Common myeloid progenitor, CD34-positive (primary cell): ENCODE measurements around the gene SLC15A2.

Experiments
- CTCF ChIA-PET: fragments of 350-600 bp; sonication (Branson Sonifier 250); formaldehyde crosslinking; loops from one replicate; lab custom pipeline; 2021; ENCODE audit warnings: antibody characterized with exemption; lab: Charles Lee
- POLR2A ChIA-PET: fragments of 350-600 bp; sonication (Branson Sonifier 250); formaldehyde crosslinking; loops from one replicate; lab custom pipeline; 2021; ENCODE audit warnings: antibody characterized with exemption; lab: Charles Lee
- DNase-seq, 3 donors: peaks; one replicate each; pipeline versions ENCODE4 v3.0.0 to v3.0.0-alpha.2; 2013
- H3K27ac ChIP-seq, 2 experiments: 1 replicate in 1 of 2; 2 replicates in 1 of 2; pipeline ENCODE4 v1.7.0; 2013; ENCODE audit warnings: inconsistent platforms in 2 of 2, low read length in 2 of 2, mild to moderate bottlenecking in 2 of 2, low read depth in 1 of 2, moderate library complexity in 1 of 2; ENCODE audit not compliant: severe bottlenecking in 2 of 2, insufficient read depth in 1 of 2, poor library complexity in 1 of 2
- H3K27me3 ChIP-seq, 5 experiments: replicated peaks in 2 of 5; 1 replicate in 3 of 5; 2 replicates in 2 of 5; pipeline versions ENCODE4 v1.6.1 to v1.7.0; 2013; ENCODE audit warnings: low read length in 4 of 5, mild to moderate bottlenecking in 2 of 5, moderate library complexity in 2 of 5, inconsistent platforms in 1 of 5; ENCODE audit not compliant: insufficient read depth in 5 of 5, control insufficient read depth in 4 of 5
- H3K36me3 ChIP-seq, 4 experiments: 1 replicate in 2 of 4; 2 replicates in 2 of 4; pipeline versions ENCODE4 v1.6.1 to v1.7.0; 2013; ENCODE audit warnings: low read length in 3 of 4, control low read depth in 1 of 4, mild to moderate bottlenecking in 1 of 4; ENCODE audit not compliant: control insufficient read depth in 4 of 4, insufficient read depth in 4 of 4
- H3K4me1 ChIP-seq, 4 experiments: 1 replicate in 3 of 4; 2 replicates in 1 of 4; pipeline versions ENCODE4 v1.6.1 to v1.7.1; 2013; ENCODE audit warnings: low read length in 3 of 4, mild to moderate bottlenecking in 3 of 4, control low read depth in 1 of 4, inconsistent platforms in 1 of 4, moderate library complexity in 1 of 4; ENCODE audit not compliant: control insufficient read depth in 4 of 4, insufficient read depth in 4 of 4; ENCODE audit errors: control extremely low read depth in 1 of 4
- H3K4me3 ChIP-seq, 7 experiments: 1 replicate in 4 of 7; 2 replicates in 3 of 7; pipeline versions ENCODE4 v1.5.1 to v1.7.0; 2013; ENCODE audit warnings: mild to moderate bottlenecking in 7 of 7, low read length in 6 of 7, moderate library complexity in 6 of 7, inconsistent platforms in 2 of 7, low read depth in 2 of 7, control low read depth in 1 of 7; ENCODE audit not compliant: insufficient read depth in 4 of 7, control insufficient read depth in 1 of 7; ENCODE audit errors: extremely low read depth in 1 of 7
- H3K9me3 ChIP-seq, 5 experiments: 1 replicate in 4 of 5; 2 replicates in 1 of 5; pipeline versions ENCODE4 v1.6.1 to v1.7.1; 2013; ENCODE audit warnings: low read length in 4 of 5, mild to moderate bottlenecking in 2 of 5, inconsistent platforms in 1 of 5, low read depth in 1 of 5, moderate library complexity in 1 of 5; ENCODE audit not compliant: control insufficient read depth in 4 of 5, insufficient read depth in 2 of 5; ENCODE audit errors: control extremely low read depth in 1 of 5
- whole genome bisulfite sequencing: methylation state at CpG from one replicate; pipeline ENCODE4 v1.1.5; 2013; ENCODE audit not compliant: insufficient coverage; 5-methylcytosine and 5-hydroxymethylcytosine counted together

Gene SLC15A2

GRCh38 chr3:121979246-121979645, 85.0 kb downstream of the SLC15A2 start:
- H3K27me3 ChIP-seq: no peaks in the 10 kb centered on the region
- WGBS: 100% methylated on average over 1 of the region's 2 CpGs
- peaks cover 0 to 3% (median 0%) of the 10 kb centered on the region in 4 experiments for H3K4me1 ChIP-seq
- H3K27ac ChIP-seq: no peak overlapping the region
- H3K4me3 ChIP-seq: no peak overlapping the region
- CTCF ChIA-PET: interaction anchor here (0.7 to 2.2 kb wide), 2 partner anchors 10 to 13 kb away, joined by 3 to 5 read pairs; no protein-coding TSS in a partner anchor
- DNase-seq: no peak
- H3K9me3 ChIP-seq: peaks cover 4 to 19% (median 7%) of the 10 kb centered on the region in 5 experiments
- H3K36me3 ChIP-seq: peaks cover 0 to 12% (median 1%) of the 10 kb centered on the region in 4 experiments
- POLR2A ChIA-PET: no interaction called here

GRCh38 chr3:121979734-121980449, 85.7 kb downstream of the SLC15A2 start:
- Histone ChIP-seq H3K36me3 (peaks cover 0 to 6% (median 1%) of the 10 kb centered on the region in 4 experiments), H3K4me3 (no peak overlapping the region), H3K4me1 (peaks cover 0 to 3% (median 0%) of the 10 kb centered on the region in 4 experiments), H3K9me3 (peaks cover 0 to 13% (median 7%) of the 10 kb centered on the region in 5 experiments), H3K27ac (no peak overlapping the region), H3K27me3 (no peaks in the 10 kb centered on the region)
- ChIA-PET CTCF (interaction anchor here (2.2 kb wide), 1 partner anchor 9 kb away, joined by 5 read pairs; no protein-coding TSS in a partner anchor), POLR2A (no interaction called here)
- DNase-seq: no peak

GRCh38 chr3:121980450-121980796, 86.2 kb downstream of the SLC15A2 start:
- DNase-seq: no peak
- no peaks in the 10 kb centered on the region for H3K27me3 ChIP-seq
- H3K36me3 ChIP-seq: peaks cover 0 to 3% (median 0%) of the 10 kb centered on the region in 4 experiments
- peaks cover 0 to 3% (median 0%) of the 10 kb centered on the region in 4 experiments for H3K4me1 ChIP-seq
- POLR2A ChIA-PET: no interaction called here
- H3K9me3 ChIP-seq: peaks cover 0 to 11% (median 5%) of the 10 kb centered on the region in 5 experiments
- H3K27ac ChIP-seq: no peak overlapping the region
- WGBS: 78% methylated on average over 3 of the region's 5 CpGs
- H3K4me3 ChIP-seq: no peak overlapping the region
- CTCF ChIA-PET: interaction anchor here (0.6 to 2.2 kb wide), 2 partner anchors 9 to 41 kb away, joined by 3 to 5 read pairs; no protein-coding TSS in a partner anchor

GRCh38 chr3:121981473-121981872, 87.3 kb downstream of the SLC15A2 start:
- peaks cover 0 to 8% (median 1%) of the 10 kb centered on the region in 5 experiments for H3K9me3 ChIP-seq
- no peaks in the 10 kb centered on the region for H3K27me3 ChIP-seq
- ChIA-PET POLR2A (no interaction called here), CTCF (no interaction called here)
- WGBS: 100% methylated on average over 2 of the region's 2 CpGs
- peaks cover 0 to 3% (median 0%) of the 10 kb centered on the region in 4 experiments for H3K36me3 ChIP-seq
- no peak for DNase-seq
- H3K27ac ChIP-seq: no peak overlapping the region
- no peak overlapping the region for H3K4me3 ChIP-seq
- H3K4me1 ChIP-seq: peaks cover 0 to 3% (median 0%) of the 10 kb centered on the region in 4 experiments

- H3K27ac ChIP-seq: no peak overlapping the region
- H3K4me3 ChIP-seq: no peak overlapping the region
- no peak for DNase-seq
- no peaks in the 10 kb centered on the region for H3K27me3 ChIP-seq
- peaks cover 0 to 15% (median 1%) of the 10 kb centered on the region in 4 experiments for H3K4me1 ChIP-seq
- ChIA-PET POLR2A (no interaction called here), CTCF (no interaction called here)
- peaks cover 0 to 3% (median under 1%) of the 10 kb centered on the region in 4 experiments for H3K36me3 ChIP-seq
- H3K9me3 ChIP-seq: peaks cover 0 to 8% (median 1%) of the 10 kb centered on the region in 5 experiments
- WGBS: 89% methylated on average over 2 of the region's 2 CpGs
These were observed 91.6 kb downstream of the SLC15A2 start for GRCh38 chr3:121985846-121986245.

- no peak for DNase-seq
- Histone ChIP-seq H3K27ac (no peak overlapping the region), H3K36me3 (peaks cover 0 to 5% (median under 1%) of the 10 kb centered on the region in 4 experiments), H3K4me3 (no peak overlapping the region), H3K4me1 (peaks cover 0 to 20% (median 5%) of the 10 kb centered on the region in 4 experiments), H3K9me3 (peaks cover 0 to 8% (median 1%) of the 10 kb centered on the region in 5 experiments), H3K27me3 (no peaks in the 10 kb centered on the region)
- POLR2A ChIA-PET: no interaction called here
- CTCF ChIA-PET: no interaction called here
- WGBS: 100% methylated on average over 1 of the region's 2 CpGs
These were observed 93.9 kb downstream of the SLC15A2 start for GRCh38 chr3:121988146-121988545.

GRCh38 chr3:121989943-121990342, 95.7 kb downstream of the SLC15A2 start:
- peaks cover 0 to 29% (median 10%) of the 10 kb centered on the region in 4 experiments for H3K4me1 ChIP-seq
- H3K9me3 ChIP-seq: no peaks in the 10 kb centered on the region
- ChIA-PET POLR2A (no interaction called here), CTCF (interaction anchor here (1.1 to 1.6 kb wide), 2 partner anchors 10 to 68 kb away, joined by 3 to 5 read pairs; no protein-coding TSS in a partner anchor)
- peak; percentile 25 to 49 (median 46) for DNase-seq
- H3K27ac ChIP-seq: no peak overlapping the region
- peaks cover 0 to 2% (median under 1%) of the 10 kb centered on the region in 4 experiments for H3K36me3 ChIP-seq
- no peak overlapping the region for H3K4me3 ChIP-seq
- no peaks in the 10 kb centered on the region for H3K27me3 ChIP-seq
